ENCODE measurements around the gene TMEM61. TPM values are rescaled to one million over a fixed set of nuclear protein-coding genes. Genes with fewer than 3 reads are reported as not detected.

Gene TMEM61
- total and polyA plus RNA-seq, 2 experiments from 2014 or later, result 0.22 to 0.90 TPM

DNA sequence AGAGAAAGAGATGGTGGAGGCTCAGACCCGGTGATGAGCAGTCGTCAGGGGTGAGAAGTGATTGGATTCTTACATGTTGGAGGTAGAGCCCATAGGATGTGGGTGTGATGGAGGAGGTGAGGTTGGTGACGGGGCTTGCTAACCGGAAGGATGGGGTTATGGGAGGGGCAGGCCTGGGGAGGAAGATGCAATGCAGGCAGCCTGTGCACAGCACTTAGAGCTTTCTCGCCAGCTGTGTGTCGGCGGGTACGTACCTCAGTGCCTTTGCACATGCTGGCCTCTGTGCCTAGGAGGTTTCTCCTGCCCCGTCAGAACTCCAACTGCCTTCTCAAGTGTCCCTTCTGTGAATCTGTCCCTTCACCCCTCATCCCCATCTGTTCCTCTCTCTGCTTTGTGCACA, 15.4 kb downstream of the TMEM61 start:
- Histone ChIP-seq H3K4me2 (no peak overlapping the region), H2AFZ (no peak overlapping the region), H3K9me3 (ENCODE audit: low read depth) (no peaks in the 10 kb centered on the region), H4K20me1 (ENCODE audit: insufficient read depth, poor library complexity, severe bottlenecking) (no peaks in the 10 kb centered on the region), H3K27me3 (peaks cover 29% of the 10 kb centered on the region), H3K4me1 (ENCODE audit: insufficient read depth) (peaks cover 6% of the 10 kb centered on the region), H3K36me3 (replicated peaks; ENCODE audit: insufficient read depth, low read depth) (no peaks in the 10 kb centered on the region), H3K9me2 (replicated peaks; ENCODE audit: insufficient read depth) (no peaks in the 10 kb centered on the region), H3K79me2 (no peaks in the 10 kb centered on the region), H3K27ac (no peak overlapping the region), H3K4me3 (no peak overlapping the region)
- TF ChIP-seq EZH2phosphoT487 (IDR thresholded peaks at IDR 0.05; ENCODE audit: low read depth, severe bottlenecking, unreplicated experiment) (no peak), EZH2 (IDR thresholded peaks at IDR 0.05; ENCODE audit: borderline replicate concordance) (no peak)
- TF ChIP-seq, protein P1, sequence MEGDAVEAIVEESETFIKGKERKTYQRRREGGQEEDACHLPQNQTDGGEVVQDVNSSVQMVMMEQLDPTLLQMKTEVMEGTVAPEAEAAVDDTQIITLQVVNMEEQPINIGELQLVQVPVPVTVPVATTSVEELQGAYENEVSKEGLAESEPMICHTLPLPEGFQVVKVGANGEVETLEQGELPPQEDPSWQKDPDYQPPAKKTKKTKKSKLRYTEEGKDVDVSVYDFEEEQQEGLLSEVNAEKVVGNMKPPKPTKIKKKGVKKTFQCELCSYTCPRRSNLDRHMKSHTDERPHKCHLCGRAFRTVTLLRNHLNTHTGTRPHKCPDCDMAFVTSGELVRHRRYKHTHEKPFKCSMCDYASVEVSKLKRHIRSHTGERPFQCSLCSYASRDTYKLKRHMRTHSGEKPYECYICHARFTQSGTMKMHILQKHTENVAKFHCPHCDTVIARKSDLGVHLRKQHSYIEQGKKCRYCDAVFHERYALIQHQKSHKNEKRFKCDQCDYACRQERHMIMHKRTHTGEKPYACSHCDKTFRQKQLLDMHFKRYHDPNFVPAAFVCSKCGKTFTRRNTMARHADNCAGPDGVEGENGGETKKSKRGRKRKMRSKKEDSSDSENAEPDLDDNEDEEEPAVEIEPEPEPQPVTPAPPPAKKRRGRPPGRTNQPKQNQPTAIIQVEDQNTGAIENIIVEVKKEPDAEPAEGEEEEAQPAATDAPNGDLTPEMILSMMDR (IDR thresholded peaks at IDR 0.05; ENCODE audit: poor library complexity), result no peak
- 87% methylated on average over 9 of the region's 9 CpGs for WGBS (ENCODE audit: low lambda C conversion rate, missing lambda C conversion rate)
- no peak for DNase-seq (ENCODE audit: low spot score)

GRCh38 chr1:54996359-54996868, 16.0 kb downstream of the TMEM61 start:
- H4K20me1 ChIP-seq (ENCODE audit: insufficient read depth, poor library complexity, severe bottlenecking), result no peaks in the 10 kb centered on the region
- DNase-seq (ENCODE audit: low spot score), result peak; percentile 82
- H3K27me3 ChIP-seq, result peaks cover 29% of the 10 kb centered on the region
- H3K36me3 ChIP-seq (replicated peaks; ENCODE audit: insufficient read depth, low read depth), result no peaks in the 10 kb centered on the region
- no peaks in the 10 kb centered on the region for H3K9me3 ChIP-seq (ENCODE audit: low read depth)
- 4% methylated on average over 21 of the region's 23 CpGs for WGBS (ENCODE audit: low lambda C conversion rate, missing lambda C conversion rate)
- TF ChIP-seq EZH2 (IDR thresholded peaks at IDR 0.05; ENCODE audit: borderline replicate concordance), result peak; percentile 1
- TF ChIP-seq EZH2phosphoT487 (IDR thresholded peaks at IDR 0.05; ENCODE audit: low read depth, severe bottlenecking, unreplicated experiment), result no peak
- TF ChIP-seq, protein P1 (IDR thresholded peaks at IDR 0.05; ENCODE audit: poor library complexity), result peak; percentile 92
- H3K4me1 ChIP-seq (ENCODE audit: insufficient read depth), result peaks cover 6% of the 10 kb centered on the region
- H3K9me2 ChIP-seq (replicated peaks; ENCODE audit: insufficient read depth), result no peaks in the 10 kb centered on the region
- no peak overlapping the region for H3K4me3 ChIP-seq
- H2AFZ ChIP-seq, result peak overlapping the region; percentile 10
- no peak overlapping the region for H3K27ac ChIP-seq
- H3K4me2 ChIP-seq, result peak overlapping the region; percentile 73
- H3K79me2 ChIP-seq, result no peaks in the 10 kb centered on the region

DNA sequence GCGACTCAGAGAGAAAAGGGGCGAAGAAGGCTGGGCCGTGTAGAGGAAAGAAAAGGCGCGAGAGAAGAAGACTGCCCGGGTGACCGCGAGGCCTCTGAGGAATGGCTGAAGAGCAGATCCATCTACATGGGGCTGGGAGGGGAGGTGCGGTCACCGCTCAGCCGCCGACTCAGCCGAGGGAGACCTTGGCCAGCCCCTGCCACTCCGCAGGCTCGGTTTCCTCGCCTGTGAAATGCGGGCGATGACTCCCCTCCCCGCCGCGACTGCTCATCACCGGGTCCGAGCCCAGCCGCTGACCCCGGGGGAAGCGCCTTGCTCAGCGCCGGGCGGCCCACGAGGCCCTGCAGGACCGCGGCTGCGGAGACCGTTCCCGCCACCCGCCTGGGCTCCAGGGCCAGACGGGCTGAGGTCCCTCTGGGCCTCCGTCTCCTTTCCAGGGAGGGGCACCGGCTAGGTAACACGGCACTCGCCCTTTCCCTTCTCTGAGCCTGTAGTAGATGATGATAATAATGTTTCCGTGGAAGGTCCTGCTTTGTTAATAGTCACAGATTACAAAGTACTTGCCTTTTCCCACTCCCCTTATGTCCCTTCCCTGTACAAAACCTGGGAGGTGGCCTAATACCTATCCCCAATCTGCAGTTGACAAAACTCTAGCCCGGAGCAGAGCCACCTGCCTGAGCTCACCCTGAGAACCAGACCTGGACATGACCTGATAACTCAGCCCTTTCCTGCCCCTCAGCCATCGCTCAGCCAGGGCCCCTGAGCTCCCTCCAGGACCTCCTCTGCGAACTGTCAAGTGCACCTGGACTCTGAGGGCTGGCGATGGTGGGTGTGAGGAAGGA, 16.7 kb downstream of the TMEM61 start:
- TF ChIP-seq EZH2phosphoT487 (IDR thresholded peaks at IDR 0.05; ENCODE audit: low read depth, severe bottlenecking, unreplicated experiment) (no peak), EZH2 (IDR thresholded peaks at IDR 0.05; ENCODE audit: borderline replicate concordance) (peak; percentile 5)
- TF ChIP-seq, protein P1 (IDR thresholded peaks at IDR 0.05; ENCODE audit: poor library complexity), result no peak
- Histone ChIP-seq H3K4me2 (peak overlapping the region; percentile 73), H3K4me1 (ENCODE audit: insufficient read depth) (peaks cover 6% of the 10 kb centered on the region), H3K27ac (no peak overlapping the region), H3K4me3 (no peak overlapping the region), H4K20me1 (ENCODE audit: insufficient read depth, poor library complexity, severe bottlenecking) (no peaks in the 10 kb centered on the region), H3K36me3 (replicated peaks; ENCODE audit: insufficient read depth, low read depth) (no peaks in the 10 kb centered on the region), H3K9me3 (ENCODE audit: low read depth) (no peaks in the 10 kb centered on the region), H3K79me2 (no peaks in the 10 kb centered on the region), H2AFZ (peak overlapping the region; percentile 10), H3K9me2 (replicated peaks; ENCODE audit: insufficient read depth) (no peaks in the 10 kb centered on the region), H3K27me3 (peaks cover 29% of the 10 kb centered on the region)
- DNase-seq (ENCODE audit: low spot score), result peak; percentile 38
- 12% methylated on average over 46 of the region's 46 CpGs for WGBS (ENCODE audit: low lambda C conversion rate, missing lambda C conversion rate)

Data from hepatocyte (in vitro differentiated cells).